Spleen (tissue), 7 donors: ENCODE data around the gene PRR30.

Source experiments
- POLR2A ChIP-seq, 3 donors: fragments of 450-650 bp; IDR thresholded peaks; one replicate each; pipeline ENCODE4 v1.5.1; 2017; ENCODE audit warnings: antibody characterized with exemption in 3 of 3, mild to moderate bottlenecking in 1 of 3
- TF ChIP-seq, protein P1 (sequence below), 11 experiments: fragments of 200-600 bp in 7 of 11; fragments of 450-650 bp in 4 of 11; sonication (generic) in 4 of 11; IDR thresholded peaks in 8 of 11; conservative IDR thresholded peaks in 3 of 11; 1 replicate in 7 of 11; 2 replicates in 4 of 11; pipeline versions ENCODE4 v1.4.0 to v1.8.0; 2016 to 2021; ENCODE audit warnings: antibody characterized with exemption in 11 of 11, inconsistent platforms in 4 of 11, mild to moderate bottlenecking in 1 of 11
- donor health status: DM: no; HTN: no; CAD: no; lungs with moderate emphysema.
- donor health status: DM: no; HTN: no; CAD: no.
- donor health status: DM: no; HTN: no; CAD: no.

DNA sequence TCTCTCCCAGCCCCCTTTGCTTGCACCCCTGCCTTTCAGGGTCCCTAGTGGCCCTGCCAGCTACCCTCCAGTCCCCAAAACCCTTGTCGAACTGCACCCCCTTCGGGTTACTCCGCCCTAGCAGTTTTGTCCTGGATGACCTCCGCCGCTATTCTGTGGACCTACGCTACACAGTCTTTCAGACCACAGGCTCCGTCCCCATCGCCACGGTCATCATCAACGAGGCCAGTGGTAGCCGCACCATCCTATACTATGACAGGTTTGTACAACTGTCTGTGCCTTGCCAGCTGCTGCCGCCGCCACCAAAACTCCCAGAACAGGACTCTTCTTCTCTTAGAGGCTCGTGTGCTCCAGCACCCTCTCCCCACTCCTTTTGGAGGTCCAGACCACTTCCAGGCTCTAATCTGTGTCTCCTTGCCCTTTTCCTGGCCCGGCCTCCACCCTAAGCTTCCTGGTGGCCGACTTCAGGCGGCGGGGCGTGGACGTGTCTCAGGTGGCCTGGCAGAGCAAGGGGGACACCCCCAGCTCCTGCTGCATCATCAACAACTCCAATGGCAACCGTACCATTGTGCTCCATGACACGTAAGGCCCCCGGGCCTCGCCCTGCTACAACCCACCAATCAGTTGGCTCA is 44.7 kb downstream of the PRR30 start:
- TF ChIP-seq, protein P1, sequence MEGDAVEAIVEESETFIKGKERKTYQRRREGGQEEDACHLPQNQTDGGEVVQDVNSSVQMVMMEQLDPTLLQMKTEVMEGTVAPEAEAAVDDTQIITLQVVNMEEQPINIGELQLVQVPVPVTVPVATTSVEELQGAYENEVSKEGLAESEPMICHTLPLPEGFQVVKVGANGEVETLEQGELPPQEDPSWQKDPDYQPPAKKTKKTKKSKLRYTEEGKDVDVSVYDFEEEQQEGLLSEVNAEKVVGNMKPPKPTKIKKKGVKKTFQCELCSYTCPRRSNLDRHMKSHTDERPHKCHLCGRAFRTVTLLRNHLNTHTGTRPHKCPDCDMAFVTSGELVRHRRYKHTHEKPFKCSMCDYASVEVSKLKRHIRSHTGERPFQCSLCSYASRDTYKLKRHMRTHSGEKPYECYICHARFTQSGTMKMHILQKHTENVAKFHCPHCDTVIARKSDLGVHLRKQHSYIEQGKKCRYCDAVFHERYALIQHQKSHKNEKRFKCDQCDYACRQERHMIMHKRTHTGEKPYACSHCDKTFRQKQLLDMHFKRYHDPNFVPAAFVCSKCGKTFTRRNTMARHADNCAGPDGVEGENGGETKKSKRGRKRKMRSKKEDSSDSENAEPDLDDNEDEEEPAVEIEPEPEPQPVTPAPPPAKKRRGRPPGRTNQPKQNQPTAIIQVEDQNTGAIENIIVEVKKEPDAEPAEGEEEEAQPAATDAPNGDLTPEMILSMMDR (IDR thresholded peaks at IDR 0.05 in 8 of 11, conservative IDR thresholded peaks at IDR 0.05 in 3 of 11) = no peak
- TF ChIP-seq POLR2A (IDR thresholded peaks at IDR 0.05) = no peak
